IMR-90 (cell line): ENCODE results near the gene MAGI2. TPM values are rescaled to one million over a fixed set of nuclear protein-coding genes. Genes with fewer than 3 reads are reported as not detected.

Source experiments
- ATAC-seq: fragments of 200-7000 bp; cut with Tn5 transposase; 2 replicates; pipeline ENCODE4 v1.9.1; 2020; ENCODE audit warnings: low read depth, mild to moderate bottlenecking, moderate library complexity
- BruUV-seq: library from RNA; stranded (reverse); fragments of 400-500 nt; replicated peaks from 2 replicates; lab custom pipeline; 2021; lab: Mats Ljungman, UMichigan
- CTCF ChIA-PET: fragments of 300-600 bp; formaldehyde crosslinking; extraction: SDS; loops from one replicate; lab custom pipeline; 2021; ENCODE audit warnings: antibody characterized with exemption; lab: Yijun Ruan, JAX
- POLR2A ChIA-PET: fragments of 300-600 bp; sonication (Branson Sonifier 250); formaldehyde crosslinking; loops from one replicate; lab custom pipeline; 2022; ENCODE audit warnings: antibody characterized with exemption; ENCODE audit not compliant: unreplicated experiment; lab: Charles Lee
- DNase-seq: peaks from one replicate; pipeline ENCODE4 v3.0.0; 2013
- H2AFZ ChIP-seq: replicated peaks from 2 replicates; pipeline ENCODE3; 2013; ENCODE audit warnings: low read length, mild to moderate bottlenecking; ENCODE audit not compliant: poor library complexity
- H2AK5ac ChIP-seq: 2 replicates; pipeline ENCODE4 v1.6.1; 2013; ENCODE audit warnings: low read depth, low read length, inconsistent platforms
- H2AK9ac ChIP-seq: replicated peaks from 2 replicates; pipeline ENCODE3; 2013; ENCODE audit warnings: mild to moderate bottlenecking, low read depth, low read length, moderate library complexity; ENCODE audit not compliant: poor library complexity
- H2BK120ac ChIP-seq: 2 replicates; pipeline ENCODE4 v1.6.1; 2013; ENCODE audit warnings: low read depth, low read length, inconsistent platforms
- H2BK15ac ChIP-seq: 3 replicates; pipeline ENCODE4 v1.6.1; 2013; ENCODE audit warnings: low read depth, low read length, inconsistent platforms
- H2BK20ac ChIP-seq: 2 replicates; pipeline ENCODE4 v1.6.1; 2013; ENCODE audit warnings: low read depth, mild to moderate bottlenecking, inconsistent platforms, low read length, moderate library complexity
- H2BK5ac ChIP-seq: 2 replicates; pipeline ENCODE4 v1.6.1; 2013; ENCODE audit warnings: mild to moderate bottlenecking, low read depth, low read length, inconsistent platforms; ENCODE audit not compliant: poor library complexity, severe bottlenecking
- H3K14ac ChIP-seq: replicated peaks from 2 replicates; pipeline ENCODE4 v1.6.1; 2013; ENCODE audit warnings: low read depth, low read length, inconsistent platforms
- H3K18ac ChIP-seq: 2 replicates; pipeline ENCODE4 v1.6.1; 2013; ENCODE audit warnings: low read depth, low read length, control low read depth
- H3K23ac ChIP-seq: 2 replicates; pipeline ENCODE4 v1.6.1; 2013; ENCODE audit warnings: low read depth, low read length, inconsistent platforms
- H3K27ac ChIP-seq: 2 replicates; pipeline ENCODE4 v1.5.1; 2013; ENCODE audit warnings: mild to moderate bottlenecking, control low read depth, low read length; ENCODE audit not compliant: insufficient read depth
- H3K27me3 ChIP-seq: 2 replicates; pipeline ENCODE4 v1.6.1; 2013; ENCODE audit warnings: low read length; ENCODE audit not compliant: control insufficient read depth, insufficient read depth
- H3K36me3 ChIP-seq: 2 replicates; pipeline ENCODE4 v1.6.1; 2013; ENCODE audit warnings: low read length, mixed read lengths; ENCODE audit not compliant: control insufficient read depth, insufficient read depth
- H3K4ac ChIP-seq: 2 replicates; pipeline ENCODE4 v1.6.1; 2013; ENCODE audit warnings: low read depth, low read length, inconsistent platforms
- H3K4me1 ChIP-seq: 2 replicates; pipeline ENCODE4 v1.6.1; 2013; ENCODE audit warnings: low read length, mixed read lengths; ENCODE audit not compliant: control insufficient read depth, insufficient read depth
- H3K4me2 ChIP-seq: 2 replicates; pipeline ENCODE4 v1.6.1; 2013; ENCODE audit warnings: low read depth, mild to moderate bottlenecking, control low read depth, low read length, moderate library complexity
- H3K4me3 ChIP-seq: 2 replicates; pipeline ENCODE4 v1.5.1; 2013; ENCODE audit warnings: low read depth, mild to moderate bottlenecking, control low read depth, low read length, moderate library complexity; ENCODE audit not compliant: insufficient read depth
- H3K56ac ChIP-seq: 2 replicates; pipeline ENCODE4 v1.6.1; 2013; ENCODE audit warnings: low read length, inconsistent platforms; ENCODE audit not compliant: insufficient read depth; ENCODE audit errors: extremely low read depth
- H3K79me1 ChIP-seq, 2 experiments: 2 replicates each; pipeline ENCODE4 v1.6.1; 2013; ENCODE audit warnings: low read length in 2 of 2, inconsistent platforms in 1 of 2, low read depth in 1 of 2
- H3K9ac ChIP-seq: 2 replicates; pipeline ENCODE4 v1.6.1; 2013; ENCODE audit warnings: low read depth, low read length, control low read depth
- H3K9me1 ChIP-seq: 2 replicates; pipeline ENCODE4 v1.6.1; 2013; ENCODE audit warnings: low read length, inconsistent platforms; ENCODE audit not compliant: insufficient read depth
- H3K9me3 ChIP-seq: 2 replicates; pipeline ENCODE4 v1.6.1; 2013; ENCODE audit warnings: low read length; ENCODE audit not compliant: control insufficient read depth, insufficient read depth
- H4K20me1 ChIP-seq: 2 replicates; pipeline ENCODE4 v1.6.1; 2013; ENCODE audit warnings: low read length, inconsistent platforms; ENCODE audit not compliant: insufficient read depth
- H4K5ac ChIP-seq: 2 replicates; pipeline ENCODE4 v1.6.1; 2013; ENCODE audit warnings: mild to moderate bottlenecking, low read depth, low read length, control low read depth
- H4K8ac ChIP-seq, 2 experiments: 2 replicates each; pipeline ENCODE4 v1.6.1; 2013; ENCODE audit warnings: low read depth in 2 of 2, low read length in 2 of 2, control low read depth in 1 of 2, inconsistent platforms in 1 of 2
- H4K91ac ChIP-seq: 2 replicates; pipeline ENCODE4 v1.6.1; 2013; ENCODE audit warnings: low read depth, low read length, inconsistent platforms; ENCODE audit not compliant: insufficient read depth
- BHLHE40 ChIP-seq: fragments of 150-350 bp; IDR thresholded peaks from 2 replicates; pipeline ENCODE4 v1.6.1; 2016; ENCODE audit warnings: mild to moderate bottlenecking, low read depth, low read length
- CEBPB ChIP-seq: IDR thresholded peaks from 2 replicates; pipeline ENCODE4 v1.6.1; 2012; ENCODE audit warnings: low read depth, low read length, improper control_type of control experiment
- CHD1 ChIP-seq: IDR thresholded peaks from 2 replicates; pipeline ENCODE4 v1.6.1; 2012; ENCODE audit warnings: low read depth, low read length, improper control_type of control experiment
- FOS ChIP-seq: fragments of 150-350 bp; IDR thresholded peaks from 2 replicates; pipeline ENCODE4 v1.6.1; 2016; ENCODE audit warnings: low read depth, low read length
- MAFK ChIP-seq: IDR thresholded peaks from 2 replicates; pipeline ENCODE4 v1.6.1; 2012; ENCODE audit warnings: low read depth, low read length, improper control_type of control experiment
- MAZ ChIP-seq: IDR thresholded peaks from 2 replicates; pipeline ENCODE4 v1.6.1; 2012; ENCODE audit warnings: low read depth, mild to moderate bottlenecking, low read length, improper control_type of control experiment, moderate library complexity, borderline replicate concordance
- MXI1 ChIP-seq: IDR thresholded peaks from 2 replicates; pipeline ENCODE4 v1.6.1; 2012; ENCODE audit warnings: low read depth, mild to moderate bottlenecking, low read length, moderate library complexity, borderline replicate concordance
- NFE2L2 ChIP-seq: fragments of 150-350 bp; IDR thresholded peaks from 2 replicates; pipeline ENCODE4 v1.6.1; 2016; ENCODE audit warnings: low read depth, mild to moderate bottlenecking, low read length
- POLR2A ChIP-seq: IDR thresholded peaks from 2 replicates; pipeline ENCODE4 v1.6.1; 2012; ENCODE audit warnings: mild to moderate bottlenecking, low read depth, low read length
- RAD21 ChIP-seq: IDR thresholded peaks from 2 replicates; pipeline ENCODE4 v1.6.1; 2012; ENCODE audit warnings: low read length, improper control_type of control experiment
- RCOR1 ChIP-seq: IDR thresholded peaks from 2 replicates; pipeline ENCODE4 v1.6.1; 2012; ENCODE audit warnings: mild to moderate bottlenecking, low read length, improper control_type of control experiment; ENCODE audit not compliant: insufficient replicate concordance
- RFX5 ChIP-seq: IDR thresholded peaks from 2 replicates; pipeline ENCODE4 v1.8.0; 2012; ENCODE audit warnings: low read depth, mild to moderate bottlenecking, low read length, moderate library complexity
- SMC3 ChIP-seq: fragments of 150-350 bp; IDR thresholded peaks from 2 replicates; pipeline ENCODE4 v1.6.1; 2016; ENCODE audit warnings: low read depth, mild to moderate bottlenecking, antibody characterized with exemption, low read length, moderate library complexity
- WGBS, 2 experiments: methylation state at CpG; one replicate each; pipeline versions ENCODE4 v1.1.5 to v1.1.7; 2013; ENCODE audit warnings: missing lambda C conversion rate in 2 of 2; ENCODE audit not compliant: insufficient read length in 1 of 2; ENCODE audit errors: extremely low coverage in 2 of 2; 5-methylcytosine and 5-hydroxymethylcytosine counted together
- dilution Hi-C: fragments of 300-500 bp; cut with HindIII; formaldehyde crosslinking; loops from one replicate; pipeline ENCODE4 v1.14.3; 2018; ENCODE audit warnings: low sequenced_read_pairs; ENCODE audit not compliant: unreplicated experiment
- in situ Hi-C: fragments of 300-500 bp; cut with MboI; formaldehyde crosslinking; loops from 3 replicates; pipeline ENCODE4 v1.14.3; 2019; ENCODE audit warnings: low sequenced_read_pairs, inconsistent platforms, mixed read lengths
- intact Hi-C: fragments of 100-400 bp; cut with micrococcal nuclease; formaldehyde crosslinking; loops from 2 replicates; pipeline ENCODE4 v1.10.0; 2022
- polyA plus RNA-seq, 3 experiments: library from polyadenylated mRNA; depleted of rRNA; stranded (reverse); fragments of >200 nt; gene quantifications; 2 replicates each; pipeline ENCODE4 v1.2.3, GENCODE V29; 2012; ENCODE audit warnings: low replicate concordance in 1 of 3
- total RNA-seq: library from RNA; depleted of rRNA; stranded (reverse); fragments of >200 nt; gene quantifications from 2 replicates; pipeline ENCODE4 v1.2.3, GENCODE V29; 2012
- TF ChIP-seq, protein P1 (sequence below): fragments of 150-350 bp; IDR thresholded peaks from 2 replicates; pipeline ENCODE4 v1.6.1; 2017; ENCODE audit warnings: mild to moderate bottlenecking, antibody characterized with exemption, low read length, low read depth
- TF ChIP-seq, protein P2 (sequence below): conservative IDR thresholded peaks from 2 replicates; pipeline ENCODE4 v1.5.1; 2012; ENCODE audit warnings: mild to moderate bottlenecking, low read depth, low read length, improper control_type of control experiment
- TF ChIP-seq, protein P3 (sequence below): fragments of 150-350 bp; IDR thresholded peaks from 2 replicates; pipeline ENCODE4 v1.6.1; 2016; ENCODE audit warnings: low read depth, mild to moderate bottlenecking, low read length, moderate library complexity, borderline replicate concordance

The MAGI2 gene
- total and polyA plus RNA-seq, 2 of the 4 experiments (the other 2 are of a cell fraction) = 2.5 to 17.9 TPM

DNA sequence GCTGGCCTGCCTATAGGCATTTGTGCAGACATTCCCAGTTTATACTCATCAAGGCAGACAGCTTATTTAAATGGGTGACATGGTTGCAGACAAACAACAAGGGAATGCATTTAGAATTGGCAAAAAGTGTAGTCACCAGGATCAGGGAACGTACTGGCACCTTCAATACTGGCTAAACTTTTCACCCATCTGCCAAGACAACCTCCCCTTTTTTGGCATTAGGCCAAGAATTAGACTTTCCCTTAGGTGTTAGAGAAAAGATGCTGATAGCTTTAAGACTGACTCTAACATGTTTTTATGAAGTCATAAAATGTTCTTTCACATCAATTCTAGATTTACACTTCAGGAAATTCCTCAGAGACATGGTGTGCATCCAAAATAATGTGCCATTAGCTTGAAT is 1289.0 kb downstream of the MAGI2 start:
- H2BK5ac ChIP-seq = no peak overlapping the region
- H2AK9ac ChIP-seq = no peak overlapping the region
- H4K20me1 ChIP-seq = no peaks in the 10 kb centered on the region
- no peaks in the 10 kb centered on the region for H3K27me3 ChIP-seq
- H2BK15ac ChIP-seq = no peak overlapping the region
- no peak overlapping the region for H3K56ac ChIP-seq
- in situ Hi-C loops = no loop called here
- no peak overlapping the region for H3K14ac ChIP-seq
- BruUV-seq = no TSS peak
- H3K36me3 ChIP-seq = peaks cover 2% of the 10 kb centered on the region; the same call in 1 of the 2 replicates
- H3K18ac ChIP-seq = no peak overlapping the region
- intact Hi-C loops = no loop called here
- no peak overlapping the region for H3K23ac ChIP-seq
- CTCF ChIA-PET = interaction anchor here (1.0 kb wide), 1 partner anchor 308 kb away, joined by 3 read pairs; no protein-coding TSS in a partner anchor
- no peaks in the 10 kb centered on the region for H3K9me3 ChIP-seq
- H3K9ac ChIP-seq = no peak overlapping the region
- no peak overlapping the region for H2AK5ac ChIP-seq
- H4K8ac ChIP-seq = no peak overlapping the region
- H3K4me2 ChIP-seq = no peak overlapping the region
- no peaks in the 10 kb centered on the region for H3K4me1 ChIP-seq
- dilution Hi-C loops = no loop called here
- H2BK20ac ChIP-seq = no peak overlapping the region
- no peak overlapping the region for H3K4me3 ChIP-seq
- no peak overlapping the region for H4K91ac ChIP-seq
- H3K27ac ChIP-seq = no peak overlapping the region
- ATAC-seq (no peak), DNase-seq (no peak)
- POLR2A ChIA-PET = no interaction called here
- no peaks in the 10 kb centered on the region; the same call in 1 of the 2 replicates for H3K9me1 ChIP-seq
- H2AFZ ChIP-seq = no peak overlapping the region
- no peak overlapping the region for H2BK120ac ChIP-seq
- H4K5ac ChIP-seq = no peak overlapping the region
- WGBS, 2 experiments = no CpG with 5 or more reads among the region's 1 CpG
- no peaks in the 10 kb centered on the region for H3K79me1 ChIP-seq
- TF ChIP-seq RAD21 (no peak), MAZ (no peak), BHLHE40 (no peak), MAFK (no peak), RFX5 (no peak), NFE2L2 (no peak), FOS (no peak), POLR2A (no peak), MXI1 (no peak), CHD1 (no peak), CEBPB (no peak), SMC3 (no peak), RCOR1 (no peak)
- TF ChIP-seq, protein P1, sequence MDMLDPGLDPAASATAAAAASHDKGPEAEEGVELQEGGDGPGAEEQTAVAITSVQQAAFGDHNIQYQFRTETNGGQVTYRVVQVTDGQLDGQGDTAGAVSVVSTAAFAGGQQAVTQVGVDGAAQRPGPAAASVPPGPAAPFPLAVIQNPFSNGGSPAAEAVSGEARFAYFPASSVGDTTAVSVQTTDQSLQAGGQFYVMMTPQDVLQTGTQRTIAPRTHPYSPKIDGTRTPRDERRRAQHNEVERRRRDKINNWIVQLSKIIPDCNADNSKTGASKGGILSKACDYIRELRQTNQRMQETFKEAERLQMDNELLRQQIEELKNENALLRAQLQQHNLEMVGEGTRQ = no peak
- TF ChIP-seq, protein P2, sequence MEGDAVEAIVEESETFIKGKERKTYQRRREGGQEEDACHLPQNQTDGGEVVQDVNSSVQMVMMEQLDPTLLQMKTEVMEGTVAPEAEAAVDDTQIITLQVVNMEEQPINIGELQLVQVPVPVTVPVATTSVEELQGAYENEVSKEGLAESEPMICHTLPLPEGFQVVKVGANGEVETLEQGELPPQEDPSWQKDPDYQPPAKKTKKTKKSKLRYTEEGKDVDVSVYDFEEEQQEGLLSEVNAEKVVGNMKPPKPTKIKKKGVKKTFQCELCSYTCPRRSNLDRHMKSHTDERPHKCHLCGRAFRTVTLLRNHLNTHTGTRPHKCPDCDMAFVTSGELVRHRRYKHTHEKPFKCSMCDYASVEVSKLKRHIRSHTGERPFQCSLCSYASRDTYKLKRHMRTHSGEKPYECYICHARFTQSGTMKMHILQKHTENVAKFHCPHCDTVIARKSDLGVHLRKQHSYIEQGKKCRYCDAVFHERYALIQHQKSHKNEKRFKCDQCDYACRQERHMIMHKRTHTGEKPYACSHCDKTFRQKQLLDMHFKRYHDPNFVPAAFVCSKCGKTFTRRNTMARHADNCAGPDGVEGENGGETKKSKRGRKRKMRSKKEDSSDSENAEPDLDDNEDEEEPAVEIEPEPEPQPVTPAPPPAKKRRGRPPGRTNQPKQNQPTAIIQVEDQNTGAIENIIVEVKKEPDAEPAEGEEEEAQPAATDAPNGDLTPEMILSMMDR = no peak
- TF ChIP-seq, protein P3, sequence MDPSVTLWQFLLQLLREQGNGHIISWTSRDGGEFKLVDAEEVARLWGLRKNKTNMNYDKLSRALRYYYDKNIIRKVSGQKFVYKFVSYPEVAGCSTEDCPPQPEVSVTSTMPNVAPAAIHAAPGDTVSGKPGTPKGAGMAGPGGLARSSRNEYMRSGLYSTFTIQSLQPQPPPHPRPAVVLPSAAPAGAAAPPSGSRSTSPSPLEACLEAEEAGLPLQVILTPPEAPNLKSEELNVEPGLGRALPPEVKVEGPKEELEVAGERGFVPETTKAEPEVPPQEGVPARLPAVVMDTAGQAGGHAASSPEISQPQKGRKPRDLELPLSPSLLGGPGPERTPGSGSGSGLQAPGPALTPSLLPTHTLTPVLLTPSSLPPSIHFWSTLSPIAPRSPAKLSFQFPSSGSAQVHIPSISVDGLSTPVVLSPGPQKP = no peak
- no peak overlapping the region for H3K4ac ChIP-seq
